Fibroblast of peridontal ligament (primary cell): ENCODE measurements around the gene RSPH10B.
"Not testable (repeated sequence)": the region's sequence is repeated elsewhere in the genome, so short reads cannot be mapped to it uniquely, and the experiment has no call there.

Experiments
- DNase-seq: peaks from one replicate; pipeline ENCODE4 v3.0.0-alpha.2; 2010; ENCODE audit errors: extremely low read depth

Gene RSPH10B

DNA sequence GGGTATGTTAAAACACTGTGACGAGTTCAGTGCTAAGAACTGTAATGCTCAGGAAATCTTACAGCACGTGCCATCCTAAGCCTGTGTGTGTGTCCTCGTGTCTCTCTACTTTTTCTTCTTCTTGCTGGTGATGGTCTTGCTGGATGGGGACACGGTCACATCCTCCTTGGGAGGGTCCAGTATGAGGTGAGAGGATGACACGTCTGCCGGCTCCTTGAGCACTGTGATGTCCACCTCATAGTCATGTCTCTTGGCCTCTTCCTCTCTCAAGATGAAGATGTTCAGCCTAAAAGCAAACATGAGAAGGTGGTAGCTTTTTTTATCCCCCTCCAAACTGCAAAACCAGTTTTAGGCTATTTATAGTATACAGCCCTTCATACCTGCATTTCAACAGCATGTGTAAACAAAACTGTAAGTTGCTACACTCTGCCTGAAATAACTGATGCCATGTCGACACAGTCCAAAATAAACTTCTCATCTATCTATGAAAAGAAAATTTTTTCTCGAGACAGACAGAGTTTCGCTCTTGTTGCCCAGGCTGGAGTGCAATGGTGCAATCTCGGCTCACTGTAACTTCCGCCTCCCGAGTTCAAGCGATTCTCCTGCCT lies 44.1 kb downstream of the RSPH10B start:
- DNase-seq = not testable (repeated sequence)

DNA sequence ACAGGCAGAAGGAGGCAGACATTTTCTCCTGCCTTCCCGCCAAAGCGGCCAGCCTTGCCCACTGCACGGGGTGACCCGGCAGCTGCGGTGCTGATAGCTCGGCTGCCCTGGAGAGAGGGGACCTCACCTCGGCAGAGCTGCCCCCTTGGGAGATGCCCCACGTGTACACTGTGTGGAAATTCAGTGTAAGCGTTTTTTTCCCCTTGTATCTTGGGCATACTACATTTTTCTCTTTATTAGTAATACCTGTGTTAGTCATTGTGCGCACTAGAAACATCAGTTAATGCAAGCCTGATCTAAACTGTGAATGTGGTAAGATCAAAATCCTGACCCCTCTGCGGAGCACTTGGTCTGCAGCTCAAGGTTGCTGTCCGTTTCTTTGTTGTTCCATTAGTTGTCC lies 45.9 kb downstream of the RSPH10B start:
- DNase-seq = not testable (repeated sequence)

DNA sequence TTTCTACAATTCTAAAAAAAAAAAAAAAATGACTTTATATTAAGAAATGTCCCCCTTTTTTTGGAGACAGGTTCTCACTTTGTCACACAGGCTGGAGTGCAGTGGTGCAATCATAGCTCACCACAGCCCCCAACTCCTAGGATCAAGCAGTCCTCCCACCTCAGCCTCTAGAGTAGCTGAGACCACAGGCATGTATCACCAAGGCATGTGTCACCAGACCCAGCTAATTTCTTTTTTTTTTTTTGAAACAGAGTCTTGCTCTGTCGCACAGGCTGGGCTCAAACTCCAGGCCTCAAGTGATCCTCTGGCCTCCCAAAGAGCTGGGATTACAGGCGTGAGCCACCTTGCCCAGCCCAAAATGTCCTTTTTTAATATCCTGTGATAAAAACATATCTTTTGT lies 46.3 kb downstream of the RSPH10B start:
- not testable (repeated sequence) for DNase-seq

DNA sequence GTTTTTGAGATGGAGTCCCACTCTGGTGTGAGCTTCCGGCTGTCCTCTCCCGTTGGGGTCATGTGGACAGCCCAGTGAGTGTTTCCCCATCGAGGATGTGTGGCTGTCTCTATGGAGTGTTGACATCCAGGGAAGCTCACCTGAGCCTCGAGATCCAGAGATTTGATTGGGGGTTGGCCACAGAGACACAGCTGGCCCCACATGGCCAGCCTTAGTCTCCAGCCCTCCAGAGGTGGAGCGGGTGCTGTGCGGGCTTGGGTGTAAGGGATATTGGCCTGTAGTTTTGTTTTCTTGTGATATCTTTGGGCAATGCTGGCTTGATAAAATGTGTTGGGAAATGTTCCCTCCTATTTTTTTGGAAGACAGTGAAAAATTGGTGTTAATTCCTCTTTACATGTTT lies 54.0 kb downstream of the RSPH10B start:
- DNase-seq = not testable (repeated sequence)

DNA sequence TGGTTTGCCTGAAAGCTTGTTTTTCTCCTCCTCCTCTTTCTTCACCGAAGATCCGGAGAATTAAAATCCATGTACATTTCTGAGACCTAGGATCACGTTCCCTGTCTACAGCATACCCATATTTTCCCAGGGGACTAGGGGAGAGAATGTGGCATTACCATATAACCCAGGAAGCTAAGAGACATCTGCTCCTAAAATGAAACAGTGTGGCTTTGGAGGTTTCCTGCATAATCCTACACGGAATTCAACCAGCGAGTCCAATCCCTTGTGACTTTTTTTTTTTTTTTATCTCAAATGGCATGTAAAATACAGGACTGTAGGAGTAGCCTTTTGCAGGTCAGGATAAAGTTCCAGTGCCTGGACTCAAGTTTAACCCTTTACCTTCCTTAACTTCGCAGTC lies 61.7 kb downstream of the RSPH10B start:
- not testable (repeated sequence) for DNase-seq

DNA sequence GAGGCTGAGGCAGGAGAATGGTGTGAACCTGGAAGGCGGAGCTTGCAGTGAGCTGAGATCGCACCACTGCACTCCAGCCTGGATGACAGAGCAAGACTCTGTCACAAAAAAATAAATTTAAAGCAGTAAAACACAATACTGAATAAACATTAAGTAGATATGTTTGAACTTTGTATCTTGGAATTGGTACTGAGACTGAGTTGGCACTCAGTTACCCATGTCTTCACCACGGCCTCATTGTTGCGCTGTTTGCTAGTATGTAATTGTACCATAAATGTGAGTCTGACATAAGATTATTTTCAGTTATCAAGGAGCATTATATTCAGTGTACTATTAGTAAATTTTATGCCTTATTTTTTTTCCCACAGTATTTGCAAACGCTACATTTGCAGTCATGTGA lies 65.8 kb downstream of the RSPH10B start:
- not testable (repeated sequence) for DNase-seq

DNA sequence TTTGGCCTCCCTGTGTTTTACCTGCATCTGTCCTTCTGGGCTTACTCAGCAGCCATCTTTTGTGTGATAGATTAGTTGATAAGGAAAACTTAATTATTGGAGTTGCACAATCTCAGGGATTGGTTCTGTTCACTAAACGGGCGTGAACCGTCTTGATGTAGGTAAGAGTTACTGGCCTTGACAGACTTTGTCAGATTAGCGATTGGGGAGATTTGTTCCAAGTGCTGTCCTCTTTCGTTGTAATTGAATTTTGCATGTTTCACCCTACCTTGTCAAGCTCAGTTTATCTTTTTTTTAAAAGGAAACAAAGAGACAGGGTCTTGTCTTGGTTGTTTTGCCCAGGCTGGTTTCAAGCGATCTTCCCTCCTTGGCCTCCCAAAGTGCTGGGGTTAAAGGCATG lies 67.5 kb downstream of the RSPH10B start:
- DNase-seq = not testable (repeated sequence)

DNA sequence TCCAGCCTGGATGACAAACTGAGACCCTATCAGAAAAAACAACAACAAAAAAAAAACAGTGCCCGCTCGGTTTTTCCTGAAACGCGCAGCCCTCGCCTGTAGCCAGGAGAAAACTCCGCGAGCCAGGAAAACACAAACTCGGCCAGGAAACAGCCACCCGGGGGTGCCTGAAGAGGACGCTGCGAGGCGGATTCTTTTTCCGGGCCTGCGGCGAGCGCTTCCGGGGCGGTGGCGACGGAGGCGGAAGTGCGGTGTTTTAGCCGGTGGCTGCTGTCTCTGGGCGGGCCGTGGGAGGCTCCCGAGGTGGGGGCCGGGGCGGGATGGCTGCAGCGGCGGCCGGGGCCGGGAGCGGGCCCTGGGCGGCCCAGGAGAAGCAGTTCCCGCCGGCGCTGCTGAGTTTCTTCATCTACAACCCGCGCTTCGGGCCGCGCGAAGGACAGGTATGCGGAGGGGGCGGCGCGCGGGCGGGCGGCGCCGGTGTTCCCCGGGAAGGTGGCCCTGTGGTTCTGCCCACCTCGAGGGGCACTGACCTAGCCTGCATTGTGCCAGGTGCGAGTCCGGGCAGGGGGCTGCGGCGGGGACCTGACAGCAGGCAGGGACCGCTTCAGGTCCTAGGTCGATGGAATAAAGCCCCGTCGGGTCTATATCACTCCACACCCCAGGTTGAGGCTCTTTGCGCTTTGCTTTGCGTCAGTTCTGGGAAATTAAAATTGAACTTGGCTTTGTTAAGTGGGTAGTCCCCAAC lies 71.8 kb downstream of the RSPH10B start, which contains the start of gene CCZ1:
Gene CCZ1 (plus strand): TSS at position 254 of the 745 bp plus-strand sequence. CDS start 67 bp downstream, at position 321.
- DNase-seq = peak; percentile 23

DNA sequence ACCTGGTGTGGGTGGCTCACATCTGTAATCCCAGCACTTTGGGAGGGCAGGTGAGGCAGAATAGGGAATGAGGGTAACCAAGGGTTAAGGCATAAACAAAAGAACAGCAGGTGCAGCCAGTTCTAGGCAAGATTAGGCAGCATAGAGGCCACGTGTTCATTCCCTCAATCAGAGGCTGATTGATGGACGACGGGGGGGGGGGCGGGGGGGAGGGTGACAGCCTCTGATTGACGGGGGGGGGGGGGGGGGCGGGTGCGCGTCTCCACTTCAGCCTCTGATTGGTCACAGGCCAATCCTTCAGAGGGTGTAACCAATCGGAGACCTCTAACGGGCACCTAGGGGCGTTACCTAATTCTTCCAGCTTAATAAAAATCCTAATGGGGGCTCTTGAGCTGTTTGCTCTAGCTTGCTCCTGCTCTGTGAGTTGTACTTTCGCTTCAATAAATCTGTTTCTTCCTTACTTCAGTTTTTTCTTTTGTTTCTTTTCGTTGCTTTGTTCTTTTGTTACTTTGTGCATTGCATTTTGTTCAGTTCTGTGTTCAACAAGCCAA lies 73.0 kb downstream of the RSPH10B start:
- DNase-seq = not testable (repeated sequence)

DNA sequence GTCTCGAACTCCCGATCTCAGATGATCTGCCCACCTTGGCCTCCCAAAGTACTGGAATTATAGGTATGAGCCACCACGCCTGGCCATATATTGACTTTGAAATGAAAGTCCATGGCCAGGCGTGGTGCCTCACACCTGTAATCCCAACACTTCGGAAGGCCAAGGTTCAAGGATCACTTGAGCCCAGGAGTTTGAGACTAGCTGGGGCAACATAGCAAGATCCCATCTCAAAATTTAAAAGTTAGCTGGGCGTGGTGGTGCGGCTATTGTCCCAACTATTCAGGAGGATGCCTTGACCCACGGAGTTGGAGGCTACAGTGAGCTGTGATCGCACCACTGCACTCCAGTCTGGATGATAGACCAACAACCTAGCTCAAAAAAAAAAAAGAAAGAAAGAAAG lies 78.0 kb downstream of the RSPH10B start:
- DNase-seq = no peak

DNA sequence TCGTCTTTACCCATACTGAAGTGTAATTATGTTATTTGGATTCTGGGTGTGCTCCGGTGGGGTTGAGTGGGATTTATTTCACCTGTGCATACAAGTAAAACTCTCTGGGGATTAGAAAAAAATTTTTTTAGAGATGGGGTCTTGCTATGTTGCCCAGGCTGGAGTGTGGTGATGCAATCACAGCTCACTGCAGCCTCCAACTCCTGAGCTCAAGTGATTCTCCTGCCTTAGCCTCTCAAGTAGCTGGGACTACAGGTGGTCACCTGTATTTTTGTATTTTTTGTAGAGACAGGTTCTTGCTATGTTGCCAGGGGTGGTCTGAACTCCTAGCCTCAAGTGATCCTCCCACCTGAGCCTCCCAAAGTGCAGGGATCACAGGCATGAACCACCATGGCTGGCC lies 80.2 kb downstream of the RSPH10B start:
- DNase-seq = not testable (repeated sequence)

DNA sequence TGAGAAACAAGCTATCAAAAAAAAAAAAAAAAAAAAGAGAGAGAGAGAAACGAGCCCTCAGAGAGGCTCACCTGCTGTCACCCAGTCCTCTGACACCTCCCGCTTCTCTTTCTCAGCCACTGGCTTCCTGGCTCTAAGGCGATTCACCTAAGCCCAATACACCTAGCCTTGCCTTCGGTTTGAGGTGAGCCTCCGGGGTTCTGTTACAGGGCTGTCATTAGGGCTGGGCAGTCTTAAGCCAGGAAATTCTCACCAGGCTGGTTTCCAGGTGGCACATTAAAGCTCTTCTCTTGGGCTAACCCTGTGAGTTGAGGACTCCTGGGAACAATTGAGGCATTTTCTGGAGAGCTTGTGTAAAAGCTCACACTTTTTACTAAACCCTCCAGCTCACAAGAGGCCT lies 82.5 kb downstream of the RSPH10B start:
- DNase-seq = not testable (repeated sequence)

DNA sequence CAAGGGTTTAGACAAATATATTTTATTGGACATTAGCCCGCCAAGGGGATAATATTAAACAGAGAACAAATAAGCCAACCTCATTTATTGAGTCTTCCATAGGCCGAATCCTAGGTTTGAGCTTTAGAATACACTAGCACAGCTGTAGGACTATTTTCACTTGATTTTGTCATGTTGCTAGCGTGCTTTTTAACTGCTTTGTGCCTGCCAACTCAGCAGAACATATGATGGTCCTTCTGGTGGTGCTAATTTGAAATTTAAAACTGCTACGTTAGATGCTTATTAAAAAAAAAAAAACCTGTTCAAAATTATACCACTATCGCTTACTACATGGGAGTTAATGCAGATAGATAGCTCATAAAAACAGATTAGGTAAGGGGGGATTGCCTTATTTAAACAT lies 86.1 kb downstream of the RSPH10B start:
- not testable (repeated sequence) for DNase-seq

DNA sequence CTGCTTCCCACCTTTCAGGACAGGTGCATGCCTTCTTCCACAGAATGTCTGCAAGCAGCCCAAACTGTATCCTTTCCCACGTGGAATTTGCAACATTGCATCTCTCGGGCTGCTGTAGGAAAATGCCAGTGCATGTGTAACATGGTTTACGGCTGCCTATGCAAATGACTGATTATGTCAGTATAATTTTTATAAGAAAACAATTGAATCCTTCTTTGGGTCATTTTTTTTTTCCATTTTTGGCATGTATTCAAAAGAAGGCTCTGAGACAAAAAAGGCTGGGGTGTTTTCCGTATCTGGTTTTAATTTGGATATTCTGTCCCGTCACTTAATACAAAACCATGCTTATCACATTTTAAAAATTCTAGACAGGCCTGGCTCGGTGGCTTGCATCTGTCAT lies 90.4 kb downstream of the RSPH10B start:
- not testable (repeated sequence) for DNase-seq

DNA sequence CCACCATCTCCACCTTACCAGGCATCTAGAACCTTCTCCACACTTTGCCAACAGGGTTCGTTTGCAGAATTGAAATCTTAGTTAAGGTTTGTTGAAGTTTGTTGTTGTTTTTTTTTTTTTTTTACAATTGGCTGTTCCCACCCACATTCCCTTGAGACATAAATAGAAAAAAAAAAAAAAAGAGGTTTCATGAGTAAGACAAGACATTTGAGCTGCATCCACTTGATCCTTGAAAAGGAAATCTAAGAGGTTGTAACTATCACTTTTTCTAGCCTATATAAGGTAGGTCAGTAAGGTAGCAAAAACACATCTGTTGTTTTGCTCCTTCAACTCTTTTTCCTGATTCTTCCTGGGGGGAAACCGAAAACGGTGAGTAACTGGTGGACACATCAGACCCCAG lies 90.9 kb downstream of the RSPH10B start:
- not testable (repeated sequence) for DNase-seq
